ENCODE results near the gene ABCC2.
A peak's percentile ranks its signal among the peaks of the same experiment; 100 is the strongest.
"Not testable (repeated sequence)": the region's sequence is repeated elsewhere in the genome, so short reads cannot be mapped to it uniquely, and the experiment has no call there.

Gene ABCC2

DNA sequence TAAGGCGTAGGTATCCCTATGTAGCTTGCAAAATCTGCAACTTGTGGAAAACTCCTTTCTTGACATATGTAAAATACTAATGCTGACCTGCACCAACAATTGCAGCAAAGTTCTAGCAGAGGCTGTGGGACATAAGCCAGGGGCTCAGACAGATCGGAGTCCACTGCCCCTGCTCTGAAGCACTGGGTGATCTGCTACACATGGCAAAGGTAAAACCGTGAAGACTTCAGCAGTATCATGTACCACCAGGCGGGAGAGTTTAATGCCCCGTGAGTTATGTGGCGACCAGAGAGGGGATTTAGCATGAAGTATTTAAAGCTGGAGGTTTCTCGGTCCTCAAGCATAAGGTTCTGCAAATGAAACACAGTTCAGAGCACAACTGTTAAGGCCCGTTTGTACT is 76.4 kb downstream of the ABCC2 start:
- no peak for DNase-seq

DNA sequence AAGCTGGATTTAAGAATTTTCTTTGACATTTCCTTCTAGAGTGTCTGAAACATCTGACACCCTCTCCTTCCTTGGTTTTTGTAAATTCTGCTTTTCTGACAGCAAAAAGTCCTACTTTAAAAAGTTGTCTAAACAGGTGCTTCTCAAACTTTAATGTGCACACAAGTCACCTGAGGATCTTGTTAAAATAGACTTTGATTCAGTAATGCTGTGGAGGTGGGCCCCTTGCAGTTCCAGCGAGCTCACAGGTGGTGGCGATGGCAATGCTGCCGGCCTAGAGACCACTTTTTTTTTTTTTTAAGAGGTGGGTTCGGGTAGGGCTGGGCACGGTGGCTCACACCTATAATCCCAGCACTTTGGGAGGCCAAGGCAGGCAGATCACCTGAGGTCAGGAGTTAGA is 77.1 kb downstream of the ABCC2 start:
- no peak for DNase-seq

DNA sequence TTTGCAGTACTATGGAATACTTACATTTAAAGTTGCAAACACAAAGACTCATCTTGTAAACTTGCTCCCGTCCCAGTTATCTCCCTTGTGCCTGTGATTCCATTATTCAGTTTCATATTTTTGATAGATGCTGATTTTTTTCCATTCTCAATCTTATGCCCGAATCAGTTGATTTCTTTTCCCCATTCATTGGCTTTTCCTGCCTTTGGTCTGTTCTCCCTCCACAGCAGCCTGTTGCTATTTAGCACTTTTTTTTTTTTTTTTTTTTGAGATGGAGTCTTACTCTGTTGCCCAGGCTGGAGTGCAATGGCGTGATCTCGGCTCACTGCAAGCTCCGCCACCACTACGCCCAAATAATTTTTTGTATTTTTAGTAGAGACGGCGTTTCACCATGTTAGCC is 78.0 kb downstream of the ABCC2 start:
- DNase-seq = no peak

DNA sequence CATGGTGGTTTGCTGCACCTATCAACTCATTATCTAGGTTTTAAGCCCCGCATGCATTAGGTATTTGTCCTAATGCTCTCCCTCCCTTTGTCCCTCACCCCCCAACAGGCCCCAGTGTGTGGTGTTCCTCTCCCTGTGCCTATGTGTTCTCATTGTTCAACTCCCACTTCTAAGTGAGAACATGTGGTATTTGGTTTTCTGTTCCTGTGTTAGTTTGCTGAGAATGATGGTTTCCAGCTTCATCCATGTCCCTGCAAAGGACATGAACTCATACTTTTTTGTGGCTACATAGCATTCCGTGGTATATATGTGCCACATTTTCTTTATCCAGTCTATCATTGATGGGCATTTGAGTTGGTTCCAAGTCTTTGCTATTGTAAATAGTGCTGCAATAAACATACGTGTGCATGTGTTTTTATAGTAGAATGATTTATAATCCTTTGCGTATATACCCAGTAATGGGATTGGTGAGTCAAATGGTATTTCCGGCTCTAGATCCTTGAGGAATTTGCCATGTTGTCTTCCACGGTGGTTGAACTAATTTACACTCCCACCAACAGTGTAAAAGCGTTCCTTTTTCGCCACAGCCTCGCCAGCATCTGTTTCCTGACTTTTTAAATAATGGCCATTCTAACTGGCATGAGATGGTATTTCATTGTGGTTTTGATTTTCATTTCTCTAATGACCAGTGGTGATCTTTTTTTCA is 81.2 kb downstream of the ABCC2 start:
- not testable (repeated sequence) for DNase-seq

DNA sequence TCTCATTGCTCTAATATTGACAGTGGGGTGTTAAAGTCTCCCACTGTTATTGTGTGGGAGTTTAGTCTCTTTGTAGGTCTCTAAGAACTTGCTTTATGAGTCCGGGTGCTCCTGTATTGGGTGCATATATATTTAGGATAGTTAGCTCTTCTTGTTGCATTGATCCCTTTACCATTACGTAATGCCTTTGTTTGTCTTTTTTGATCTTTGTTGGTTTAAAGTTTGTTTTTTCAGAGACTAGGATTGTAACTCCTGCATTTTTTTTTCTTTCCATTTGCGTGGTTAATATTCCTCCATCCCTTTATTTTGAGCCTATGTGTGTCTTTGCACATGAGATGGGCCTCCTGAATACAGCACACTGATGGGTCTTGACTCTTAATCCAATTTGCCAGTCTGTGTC is 84.8 kb downstream of the ABCC2 start:
- not testable (repeated sequence) for DNase-seq

DNA sequence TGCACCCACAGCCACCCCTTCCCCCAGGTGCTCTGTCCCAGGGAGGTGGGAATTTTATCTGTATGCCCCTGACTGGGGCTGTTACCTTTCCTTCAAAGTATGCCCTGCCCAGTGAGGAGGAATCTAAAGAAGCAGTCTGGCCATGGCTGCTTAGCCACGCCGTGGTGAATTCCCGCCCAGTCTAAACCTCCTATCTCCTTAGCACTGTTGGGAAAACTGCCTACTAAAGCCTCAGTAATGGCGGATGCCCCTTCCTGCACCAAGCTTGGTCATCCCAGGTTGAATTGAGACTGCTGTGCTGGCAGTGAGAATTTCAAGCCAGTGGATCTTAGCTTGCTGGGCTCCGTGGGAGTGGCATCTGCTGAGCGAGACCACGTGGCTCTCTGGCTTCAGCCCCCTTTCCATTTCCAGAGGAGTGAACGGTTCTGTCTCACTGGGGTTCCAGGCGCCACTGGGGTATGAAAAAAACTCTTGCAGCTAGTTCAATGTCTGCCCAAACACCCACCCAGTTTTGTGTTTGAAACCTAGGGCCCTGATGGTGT is 87.2 kb downstream of the ABCC2 start:
- DNase-seq = no peak

DNA sequence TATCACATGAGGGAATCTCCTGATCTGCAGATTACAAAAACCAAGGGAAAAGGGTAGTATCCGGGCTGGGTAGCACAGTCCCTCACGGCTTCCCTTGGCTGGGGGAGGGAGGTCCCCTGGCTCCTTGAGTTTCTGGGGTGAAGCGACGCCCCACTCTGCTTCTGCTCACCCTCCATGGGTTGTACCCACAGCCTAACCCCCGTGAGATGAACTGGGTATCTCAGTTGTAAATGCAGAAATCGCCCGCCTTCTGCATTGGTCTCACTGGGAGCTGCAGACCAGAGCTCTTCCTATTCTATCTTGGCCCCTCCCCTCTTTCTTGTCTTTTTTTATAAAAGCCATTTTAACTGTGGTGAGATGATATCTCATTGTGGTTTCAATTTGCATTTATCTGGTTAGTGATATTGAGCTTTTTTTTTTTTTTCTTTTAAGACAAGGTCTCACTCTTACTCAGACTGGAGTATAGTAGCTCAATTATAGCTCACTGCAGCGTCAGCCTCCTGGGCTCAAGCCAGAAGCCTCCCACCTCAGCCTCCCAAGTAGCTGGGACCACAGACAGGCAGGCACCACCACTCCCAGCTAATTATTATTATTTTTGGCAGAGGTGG is 87.8 kb downstream of the ABCC2 start:
- DNase-seq = peak; percentile 67

DNA sequence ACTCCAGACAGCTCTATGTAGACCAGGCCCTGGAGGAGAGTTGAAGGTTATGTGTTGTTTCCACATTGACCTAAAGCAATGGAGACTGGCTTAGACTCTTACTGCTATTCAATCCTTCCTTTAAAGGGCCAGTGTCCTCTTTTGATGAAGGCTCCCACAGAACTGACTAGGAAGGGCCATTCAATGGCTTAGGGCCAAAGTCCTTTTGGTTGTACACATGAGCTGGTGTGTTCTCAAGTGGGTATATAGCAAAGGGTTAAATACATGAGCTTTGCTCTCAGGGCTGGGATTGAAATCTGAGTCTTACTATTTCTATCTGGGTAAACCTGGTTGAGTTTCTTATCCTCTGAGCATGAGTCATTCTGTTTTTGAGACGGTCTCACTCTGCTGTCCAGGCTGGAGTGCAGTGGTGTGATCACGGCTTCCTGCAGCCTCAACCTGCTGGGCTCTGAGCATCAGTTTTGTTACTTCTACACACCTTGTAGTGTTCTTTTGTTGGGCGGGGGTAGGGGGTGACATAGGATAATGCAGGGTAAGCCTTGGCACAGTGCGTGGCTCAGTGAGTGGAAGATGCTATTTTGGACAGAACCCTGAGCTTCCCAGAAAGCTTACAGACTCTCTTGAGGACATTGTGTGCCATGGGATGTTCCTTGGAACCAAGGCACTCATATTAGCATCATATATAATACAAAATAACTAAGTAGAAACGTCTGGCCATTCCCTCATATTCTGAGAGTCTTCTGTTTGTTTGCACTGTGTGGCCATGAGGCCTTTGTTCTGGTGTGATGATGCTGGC is 90.1 kb downstream of the ABCC2 start:
- no peak for DNase-seq

DNA sequence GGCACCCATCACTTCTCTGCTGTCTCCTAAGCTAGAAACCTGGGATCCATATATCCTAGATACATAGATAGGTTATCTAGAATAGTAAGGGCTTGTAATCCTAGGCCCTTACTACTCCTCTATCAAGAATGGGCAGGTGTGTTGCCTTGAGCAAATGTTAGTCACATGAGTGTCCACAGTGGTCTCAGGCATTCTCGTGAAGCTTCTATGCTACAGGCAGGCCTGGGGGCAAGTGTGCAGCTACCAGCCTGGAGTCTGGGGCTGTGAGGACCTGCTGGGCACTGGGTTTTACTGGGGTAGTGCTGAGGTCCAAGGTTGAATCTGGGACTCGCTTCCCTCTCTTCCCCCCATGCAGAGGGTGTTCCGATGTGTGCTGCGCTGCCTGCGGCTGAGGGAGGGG is 91.4 kb downstream of the ABCC2 start:
- DNase-seq = no peak

DNA sequence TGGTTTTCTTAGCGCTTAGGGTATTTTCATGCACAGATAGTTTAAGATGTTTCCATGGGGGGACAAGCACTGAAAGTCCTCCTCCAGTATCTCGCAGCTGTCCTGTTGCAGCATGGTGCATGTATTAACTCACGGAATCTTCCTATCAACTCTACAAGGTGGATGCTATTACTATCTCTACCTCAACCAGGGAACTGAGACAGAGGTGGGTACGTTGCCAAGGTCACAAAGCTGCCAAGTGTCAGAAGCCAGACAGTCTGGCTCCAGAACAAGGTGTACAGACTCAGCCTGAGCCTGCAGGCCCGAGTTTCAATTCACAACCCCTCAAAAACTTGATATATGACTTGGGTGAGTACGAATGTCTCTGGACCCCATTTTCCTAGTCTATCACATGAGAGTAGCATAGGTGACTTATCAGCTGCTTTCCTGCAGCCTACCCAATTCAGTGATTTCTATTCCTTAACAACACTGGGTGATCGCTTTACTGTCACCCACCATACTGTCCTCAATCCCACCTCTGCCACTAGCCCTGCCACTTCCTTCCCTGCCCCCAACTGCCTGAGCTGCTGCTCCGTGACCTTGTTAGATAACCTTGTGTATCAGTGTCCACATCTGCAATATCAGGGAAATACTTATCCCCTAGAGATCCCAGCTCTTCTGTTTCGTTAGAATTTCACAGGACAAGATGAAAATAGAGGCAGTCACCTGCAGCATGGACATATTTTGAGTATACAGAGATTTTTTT is 92.1 kb downstream of the ABCC2 start:
- no peak for DNase-seq

DNA sequence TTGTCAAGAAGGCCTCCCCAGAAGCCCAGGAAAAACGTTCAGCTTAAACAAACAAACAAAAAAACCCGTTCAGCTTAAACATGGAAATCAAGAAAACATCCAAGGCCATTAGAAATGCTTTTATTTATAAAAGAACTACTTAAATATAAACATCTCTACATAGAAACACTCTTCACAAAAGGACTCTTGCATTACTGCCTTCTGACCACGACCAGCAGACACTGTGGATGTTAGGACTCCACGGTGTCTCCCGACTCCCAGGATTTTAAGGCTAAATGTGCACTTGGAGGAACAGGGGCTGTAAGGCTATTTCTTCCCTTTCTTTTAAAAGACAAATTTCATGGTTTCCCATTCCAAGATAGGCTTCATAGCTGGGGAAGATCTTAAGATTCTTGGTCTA is 93.0 kb downstream of the ABCC2 start:
- no peak for DNase-seq

DNA sequence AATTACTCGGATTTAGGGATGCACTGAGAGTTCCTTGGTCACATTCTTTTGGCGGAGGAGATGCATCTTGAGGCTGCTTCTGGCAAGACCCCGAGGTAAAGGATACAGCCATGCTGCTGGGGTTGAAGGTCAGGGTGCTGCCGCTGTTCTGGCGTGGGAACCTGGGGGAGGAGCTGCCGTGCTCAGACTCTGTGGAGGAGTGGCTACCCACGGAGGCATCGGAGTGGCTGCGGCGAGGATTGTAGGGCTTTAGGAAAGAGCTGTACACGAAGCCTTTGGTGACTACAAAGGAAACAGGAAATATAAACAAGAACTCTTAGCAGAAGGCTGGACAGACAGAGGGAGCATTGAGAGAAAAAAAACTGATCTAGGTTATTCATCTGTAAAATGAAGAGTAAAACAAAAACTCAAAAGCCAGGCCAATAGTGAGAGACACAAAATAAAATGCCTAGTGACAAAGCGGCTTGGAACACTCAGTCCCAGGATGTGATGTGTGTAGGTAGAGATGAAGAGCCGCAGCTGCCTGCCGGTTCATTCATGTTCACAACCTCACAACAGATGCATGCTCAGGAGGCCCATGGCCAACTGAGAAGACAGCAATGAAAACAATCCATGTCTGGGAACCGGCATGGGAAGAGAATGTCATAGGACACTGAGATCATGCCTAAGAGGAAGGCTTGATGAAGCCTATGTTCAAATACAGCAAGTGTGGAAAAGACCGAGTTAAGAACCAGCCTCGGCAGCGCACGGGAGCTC is 97.8 kb downstream of the ABCC2 start:
- DNase-seq = no peak

DNA sequence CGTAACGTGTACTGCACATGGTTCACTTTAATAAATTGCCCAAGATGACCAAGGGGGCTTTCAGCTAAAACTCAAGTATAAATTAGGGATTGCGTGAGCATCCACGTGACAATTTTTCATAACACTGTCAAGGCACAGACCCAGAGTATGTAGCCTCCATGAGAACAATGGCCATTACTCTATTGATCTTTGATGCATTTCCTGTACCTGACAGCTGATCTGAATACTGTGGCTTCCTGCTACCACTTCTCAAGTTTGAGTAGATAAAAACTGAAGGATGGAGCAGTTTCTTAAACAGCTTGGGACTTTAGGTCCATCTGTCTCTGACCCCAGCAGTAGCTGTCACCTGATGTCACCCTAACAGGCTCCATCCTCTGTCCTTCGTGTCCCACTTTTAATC is 98.9 kb downstream of the ABCC2 start:
- DNase-seq = no peak

DNA sequence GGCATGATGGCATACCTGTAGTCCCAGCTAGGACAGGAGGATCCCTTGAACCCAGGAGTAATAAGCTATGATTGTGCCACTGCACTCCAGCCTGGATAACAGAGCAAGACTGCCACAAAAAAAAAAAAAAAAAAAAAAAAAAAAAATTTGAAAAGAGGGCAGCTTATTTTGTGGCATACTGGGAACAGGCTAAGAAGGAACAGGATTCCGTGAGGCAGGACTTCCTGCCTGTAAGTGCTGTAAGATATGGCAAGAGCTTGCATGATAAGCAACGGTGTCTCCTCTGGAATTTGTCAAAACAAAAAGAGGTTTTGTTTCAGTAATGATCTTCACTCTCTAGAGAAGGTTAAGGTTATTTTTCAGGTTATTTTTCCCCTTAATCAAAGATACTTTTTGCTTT is 101.1 kb downstream of the ABCC2 start:
- DNase-seq = no peak

DNA sequence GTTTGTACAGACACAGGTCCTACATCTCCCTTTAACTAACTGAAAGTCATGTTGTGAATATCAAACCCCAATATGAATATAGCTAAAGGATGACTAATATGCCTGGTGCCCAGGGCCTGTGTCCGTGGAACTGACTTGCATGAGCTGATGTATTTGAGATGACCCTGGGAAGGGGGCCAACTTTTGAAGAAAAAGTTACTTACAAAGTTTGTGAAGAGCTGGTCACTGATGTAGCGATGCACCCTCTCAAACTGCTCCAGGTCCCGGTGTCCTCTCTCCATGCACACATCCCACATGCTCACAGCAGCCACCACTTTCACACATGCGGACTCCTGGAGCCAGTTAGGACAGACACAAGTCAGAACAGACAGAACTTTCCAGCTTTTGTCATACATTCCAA is 106.2 kb downstream of the ABCC2 start:
- no peak for DNase-seq

DNA sequence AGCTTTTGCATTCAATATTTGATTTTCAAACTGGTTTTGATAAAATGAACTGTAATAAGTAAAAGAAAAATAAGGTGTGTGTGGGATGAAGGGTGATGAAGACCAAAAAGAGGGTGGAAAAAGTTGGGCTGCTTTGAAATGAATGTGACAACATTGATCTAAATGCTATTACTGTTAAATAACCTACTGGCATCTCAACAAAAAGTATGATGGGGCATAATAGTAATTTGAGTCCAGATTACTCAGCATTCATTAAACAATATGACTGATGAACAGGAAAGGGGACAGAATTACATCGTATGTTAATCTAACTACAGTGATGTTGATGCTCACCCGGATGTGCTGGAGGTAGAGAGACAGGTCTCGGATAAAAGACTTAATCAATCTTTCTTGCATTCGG is 112.2 kb downstream of the ABCC2 start:
- no peak for DNase-seq

DNA sequence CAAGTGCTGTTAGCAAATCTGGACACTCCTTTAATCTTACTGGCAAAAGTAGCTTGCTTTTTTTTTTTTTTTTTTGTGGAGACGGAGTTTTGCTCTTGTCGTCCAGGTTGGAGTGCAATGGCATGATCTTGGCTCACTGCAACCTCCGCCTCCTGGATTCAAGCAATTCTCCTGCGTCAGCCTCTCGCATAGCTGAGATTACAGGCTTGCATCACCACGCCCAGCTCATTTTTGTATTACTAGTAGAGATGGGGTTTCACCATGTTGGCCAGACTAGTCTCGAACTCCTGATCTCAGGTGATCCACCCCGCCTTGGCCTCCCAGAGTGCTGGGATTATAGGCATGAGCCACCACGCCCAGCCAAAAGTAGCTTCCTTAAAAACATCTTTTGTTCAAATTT is 112.6 kb downstream of the ABCC2 start:
- DNase-seq = not testable (repeated sequence)

DNA sequence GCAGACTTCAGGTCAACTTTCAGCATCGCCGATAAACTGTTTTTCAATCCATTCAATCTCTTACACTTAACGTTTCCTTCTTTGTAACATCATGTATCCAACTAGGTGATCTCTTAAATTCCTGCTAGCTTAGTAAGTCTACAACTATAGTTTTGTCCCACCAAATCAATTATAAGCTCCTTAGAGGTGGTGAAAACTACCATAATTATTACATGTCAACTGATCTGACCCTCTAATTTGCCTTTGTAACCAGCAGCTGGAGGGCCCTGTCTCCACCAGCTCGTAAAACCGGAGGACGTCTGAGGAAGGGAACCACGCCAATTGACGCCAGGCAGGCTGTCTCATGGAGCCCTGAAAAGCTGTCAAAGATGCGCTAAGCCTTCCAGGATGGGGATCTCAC is 113.4 kb downstream of the ABCC2 start:
- DNase-seq = no peak
